GM19240 (cell line): Measurements from ENCODE around the gene DCDC1.

ENCODE experiments used
- DNase-seq: peaks from one replicate; pipeline ENCODE4 v3.0.0; 2011; ENCODE audit warnings: low spot score; ENCODE audit not compliant: insufficient read length

The DCDC1 gene

GRCh38 chr11:30860146-30860545 lies 509.4 kb downstream of the DCDC1 start:
- DNase-seq: no peak

DNA sequence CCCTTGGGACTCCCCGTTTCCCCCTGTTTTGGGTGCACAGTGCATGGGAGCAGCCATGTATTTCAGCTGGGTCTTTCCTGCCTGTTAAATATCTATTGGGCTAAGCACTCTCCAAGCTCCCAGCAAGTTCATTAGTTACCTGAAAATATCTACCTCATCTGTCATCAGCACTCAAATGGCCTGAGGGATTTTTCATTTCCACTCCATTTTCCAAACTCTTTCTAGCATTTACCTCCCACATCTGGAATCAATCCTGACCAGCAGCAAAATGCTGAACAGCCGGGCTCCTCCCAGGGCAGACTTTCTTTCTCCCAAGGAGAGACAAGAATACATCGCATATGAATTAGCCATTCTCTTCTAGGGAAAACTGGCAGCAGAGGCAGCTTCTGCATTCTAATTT lies 509.9 kb downstream of the DCDC1 start:
- DNase-seq: no peak

DNA sequence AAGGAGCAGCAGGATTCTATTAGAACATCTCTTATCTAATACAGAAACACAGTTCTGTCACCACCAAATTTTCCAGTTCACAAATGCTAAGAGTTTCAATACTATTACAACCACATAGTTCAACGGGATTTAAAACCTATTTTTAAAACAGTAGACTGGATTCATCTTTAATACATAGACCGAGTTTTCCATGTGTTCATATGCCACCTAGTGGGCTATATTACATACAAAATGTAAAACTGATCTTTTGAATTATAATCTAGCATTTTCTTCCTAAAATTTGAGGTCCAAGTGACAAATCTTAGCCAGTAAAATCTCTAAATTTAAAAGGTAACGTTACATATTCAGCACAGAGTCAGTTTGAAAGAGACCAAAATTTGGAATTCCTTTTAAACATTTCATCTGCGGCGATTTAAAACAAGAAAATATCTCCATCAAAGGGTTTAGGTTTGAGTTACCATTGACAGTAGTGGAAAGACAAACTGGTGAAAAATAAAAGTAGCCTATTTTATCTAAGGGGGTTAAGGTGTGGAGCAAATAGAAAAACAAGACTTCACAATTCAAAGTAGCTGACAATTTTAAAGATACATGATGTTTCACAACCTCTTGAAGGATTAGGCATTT lies 514.0 kb downstream of the DCDC1 start:
- DNase-seq: no peak

GRCh38 chr11:30853439-30853838 lies 516.1 kb downstream of the DCDC1 start:
- DNase-seq: no peak

GRCh38 chr11:30852645-30853044 lies 516.9 kb downstream of the DCDC1 start:
- DNase-seq: no peak

DNA sequence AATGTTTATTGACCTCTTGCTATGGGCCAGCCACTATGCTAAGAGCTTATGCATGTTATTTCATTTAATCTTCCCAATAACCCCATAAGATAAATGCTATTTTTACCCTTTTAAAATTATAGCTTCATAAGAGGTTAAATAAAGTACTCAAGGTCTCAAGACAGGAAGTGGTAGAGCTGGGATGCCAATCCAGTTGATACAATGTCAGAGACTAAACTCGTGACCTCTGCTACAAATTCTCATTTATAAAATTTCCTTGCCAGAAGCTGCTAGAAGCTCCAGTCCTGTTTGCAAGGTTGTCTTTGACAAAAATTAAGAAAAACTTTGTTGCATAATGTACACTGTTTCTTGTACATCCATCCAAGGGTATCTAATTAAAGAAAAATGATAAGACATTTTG lies 517.4 kb downstream of the DCDC1 start:
- no peak for DNase-seq

- no peak for DNase-seq
Observed at GRCh38 chr11:30837252-30837651, 532.3 kb downstream of the DCDC1 start.

- DNase-seq: no peak
Observed at GRCh38 chr11:30832831-30833230, 536.7 kb downstream of the DCDC1 start.

DNA sequence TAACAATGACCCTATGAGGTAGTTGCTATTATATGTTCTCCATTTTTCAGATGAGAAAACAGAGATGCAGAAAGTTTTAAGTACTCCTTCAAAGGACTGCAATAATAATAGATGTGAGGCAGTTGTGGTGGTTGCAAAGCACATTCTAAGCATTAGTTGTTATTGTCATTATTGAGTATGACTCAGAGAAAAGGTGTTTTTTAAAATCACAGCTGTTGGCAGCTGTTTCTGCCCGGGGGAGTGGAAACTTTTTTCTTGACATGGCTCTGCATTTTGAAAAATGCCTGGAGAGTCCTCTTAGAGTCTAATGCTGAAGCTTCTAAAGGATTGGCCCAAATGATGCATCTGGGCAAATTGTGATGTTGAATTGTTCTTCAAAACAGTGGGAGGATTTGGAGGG lies 538.9 kb downstream of the DCDC1 start:
- no peak for DNase-seq

DNA sequence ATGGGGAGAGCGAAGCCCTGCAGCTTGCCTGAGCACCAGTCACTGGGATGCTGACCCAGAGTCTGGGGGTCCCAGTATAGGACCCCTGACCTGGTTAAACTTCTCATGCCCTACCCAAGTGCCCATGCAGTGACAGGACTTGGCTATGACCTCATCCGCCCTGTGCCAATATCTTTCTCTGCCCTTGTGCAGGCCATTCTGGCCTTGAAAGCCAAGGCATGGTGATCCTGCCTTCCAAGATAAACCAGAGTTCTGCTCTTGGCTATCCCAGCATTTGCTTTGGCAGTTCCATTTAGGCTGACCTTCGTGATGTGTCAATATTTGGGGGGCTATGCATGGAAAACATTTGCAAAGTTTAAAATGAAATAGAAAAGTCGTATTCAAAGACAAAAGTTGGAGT lies 542.6 kb downstream of the DCDC1 start:
- DNase-seq: no peak

GRCh38 chr11:30825723-30826122 lies 543.8 kb downstream of the DCDC1 start:
- DNase-seq: no peak

DNA sequence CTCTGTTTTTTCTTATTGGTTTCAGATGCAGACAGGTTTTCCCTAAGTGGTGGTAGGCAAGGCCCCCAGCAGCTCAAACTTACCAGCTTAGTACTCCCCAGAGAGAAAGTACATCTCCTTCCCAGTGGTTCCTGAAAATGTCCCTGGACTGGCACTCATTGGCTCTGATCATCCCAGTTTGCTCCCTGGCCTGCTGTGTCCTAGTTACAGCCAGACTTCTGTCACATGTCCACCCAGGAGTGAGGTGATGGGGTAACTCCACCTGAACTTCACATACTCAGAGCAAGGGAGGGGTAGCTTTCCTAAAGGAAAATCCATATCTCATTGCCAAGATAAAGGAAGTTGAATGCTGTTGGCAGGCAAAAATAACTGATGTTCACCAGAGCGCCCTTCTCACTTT lies 546.4 kb downstream of the DCDC1 start:
- no peak for DNase-seq

GRCh38 chr11:30821438-30821965 lies 548.0 kb downstream of the DCDC1 start:
- DNase-seq: no peak

DNA sequence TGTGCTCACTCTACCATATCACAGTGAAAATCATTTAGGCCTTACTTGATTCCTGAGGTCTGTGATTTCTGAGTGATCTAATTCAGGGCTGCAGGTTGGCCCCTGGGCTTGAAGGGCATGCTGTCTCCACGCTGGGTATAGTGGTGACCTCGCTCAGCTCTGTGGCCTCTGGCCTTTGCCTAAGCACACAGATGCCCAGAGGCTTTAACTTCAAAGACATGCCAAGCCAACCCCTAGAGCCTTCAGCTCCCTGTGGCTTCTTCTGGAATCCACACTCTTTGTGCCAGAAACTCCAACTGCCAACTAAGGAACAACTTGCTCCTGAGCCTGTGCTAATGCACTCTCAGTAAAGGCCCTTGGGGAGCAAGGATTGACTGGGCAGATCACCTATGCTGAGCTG lies 550.8 kb downstream of the DCDC1 start:
- no peak for DNase-seq

- no peak for DNase-seq
Observed at GRCh38 chr11:30816959-30817880, 552.3 kb downstream of the DCDC1 start.

- no peak for DNase-seq
Observed at GRCh38 chr11:30815619-30816018, 553.9 kb downstream of the DCDC1 start.

DNA sequence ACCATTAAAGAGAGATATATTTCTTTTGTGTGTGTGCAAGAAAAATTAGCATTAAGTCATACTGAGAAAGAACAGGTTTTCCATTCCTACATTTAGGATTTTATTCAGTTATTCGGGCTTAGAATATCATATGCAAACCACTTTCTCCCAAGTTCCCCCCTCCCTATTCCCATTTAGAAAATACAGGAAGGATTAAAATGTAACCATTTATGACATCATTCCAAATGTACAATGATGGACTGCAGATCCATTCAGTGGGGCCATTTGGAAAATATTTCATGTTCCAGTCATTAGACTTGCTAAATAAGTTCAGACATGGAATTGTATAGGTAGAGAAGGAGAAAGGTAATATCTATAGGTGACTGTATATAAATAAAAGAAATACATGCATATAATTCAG lies 554.8 kb downstream of the DCDC1 start:
- no peak for DNase-seq
